Activated T-cell treated with anti-CD3 and anti-CD28 coated beads, Interleukin-2, amount 50 U/mL, for 72 hours (primary cell): Measurements from ENCODE around the gene INPP5B. TPM values are rescaled to one million over a fixed set of nuclear protein-coding genes. Genes with fewer than 3 reads are reported as not detected.
A peak's percentile ranks its signal among the peaks of the same experiment; 100 is the strongest.

Experiments used
- ATAC-seq, 2 donors: fragments of 150-1000 bp; cut with Tn5 transposase; replicated peaks in 1 of 2; 2 replicates each; pipeline ENCODE4 v1.10.0; 2021; ENCODE audit warnings: moderate library complexity in 2 of 2, mild to moderate bottlenecking in 1 of 2
- DNase-seq, 2 donors: peaks; one replicate each; pipeline ENCODE4 v3.0.0; 2021 to 2022; ENCODE audit warnings: mixed read lengths in 1 of 2
- H3K27ac Mint-ChIP-seq: one replicate; pipeline ENCODE4 v1.8.0; 2022; ENCODE audit warnings: mild to moderate bottlenecking, moderate library complexity, mixed read lengths
- H3K27me3 Mint-ChIP-seq: one replicate; pipeline ENCODE4 v1.8.0; 2022; ENCODE audit warnings: low read depth, mixed read lengths
- H3K36me3 Mint-ChIP-seq, 2 donors: one replicate each; pipeline ENCODE4 v1.8.0; 2022; ENCODE audit warnings: mixed read lengths in 2 of 2, mild to moderate bottlenecking in 1 of 2; ENCODE audit not compliant: insufficient read depth in 2 of 2
- H3K4me1 Mint-ChIP-seq: one replicate; pipeline ENCODE4 v1.8.0; 2022; ENCODE audit warnings: low read depth, mixed read lengths
- H3K4me3 Mint-ChIP-seq, 2 donors: one replicate each; pipeline ENCODE4 v1.8.0; 2022; ENCODE audit warnings: mild to moderate bottlenecking in 2 of 2, mixed read lengths in 2 of 2, moderate library complexity in 2 of 2
- H3K9me3 Mint-ChIP-seq, 2 donors: one replicate each; pipeline ENCODE4 v1.8.0; 2022; ENCODE audit warnings: mixed read lengths in 2 of 2
- total RNA-seq, 2 donors: library from RNA; stranded (reverse); gene quantifications; one replicate each; pipeline ENCODE4 v1.2.3, GENCODE V29; 2022

Gene INPP5B
- total RNA-seq, 2 donors from 2014 or later: 44.7 to 53.6 TPM

GRCh38 chr1:37955685-37956084 lies 8.8 kb upstream of the INPP5B start:
- Mint-ChIP-seq H3K36me3 (peaks cover 5 to 11% of the 10 kb centered on the region in 2 donors), H3K27ac (no peak overlapping the region), H3K4me1 (peaks cover 14% of the 10 kb centered on the region)

DNA sequence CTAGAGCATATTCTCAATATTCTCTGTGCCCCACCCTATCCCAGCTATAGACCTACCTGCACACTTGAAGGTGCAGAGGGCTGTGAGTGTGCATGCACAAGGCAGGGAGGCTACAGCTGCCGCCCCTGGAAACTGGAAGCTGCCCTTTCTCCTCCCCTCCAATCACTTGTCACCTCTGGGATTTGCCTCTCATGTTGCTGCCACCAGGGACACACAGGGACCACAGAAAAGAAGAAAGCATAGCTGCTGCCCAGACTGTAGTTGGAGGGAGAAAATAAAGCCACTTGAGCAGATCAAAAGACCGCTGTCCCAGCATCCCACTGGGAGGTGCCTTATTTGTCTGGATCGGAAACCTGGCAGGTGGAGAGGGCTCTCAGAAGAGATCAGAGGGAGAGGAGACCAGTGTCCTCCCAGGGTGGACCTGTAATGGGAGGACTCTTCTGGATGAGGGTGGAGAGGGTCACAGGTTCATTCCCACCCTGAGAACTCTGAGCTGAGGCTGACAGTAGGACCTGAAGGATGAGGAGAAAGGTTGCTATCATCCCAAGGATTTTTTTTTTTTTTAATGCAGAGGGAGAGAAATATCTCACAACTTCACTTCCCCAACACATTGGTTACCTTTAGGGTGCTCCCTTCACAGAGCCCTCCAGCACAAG lies 7.6 kb upstream of the INPP5B start:
- Mint-ChIP-seq H3K27ac (no peak overlapping the region), H3K9me3 (no peaks in the 10 kb centered on the region), H3K4me3 (no peak overlapping the region), H3K4me1 (peaks cover 17% of the 10 kb centered on the region), H3K27me3 (no peaks in the 10 kb centered on the region), H3K36me3 (peaks cover 2 to 6% of the 10 kb centered on the region in 2 donors)
- no peak for DNase-seq
- no peak for ATAC-seq

More at GRCh38 chr1:37955685-37956084, 8.8 kb upstream of the INPP5B start:
- no peaks in the 10 kb centered on the region for H3K27me3 Mint-ChIP-seq
- H3K9me3 Mint-ChIP-seq: no peaks in the 10 kb centered on the region
- no peak overlapping the region for H3K4me3 Mint-ChIP-seq
- DNase-seq: no peak
- no peak for ATAC-seq

GRCh38 chr1:37952738-37953137 lies 5.9 kb upstream of the INPP5B start:
- Mint-ChIP-seq H3K27me3 (no peaks in the 10 kb centered on the region), H3K4me1 (peaks cover 17% of the 10 kb centered on the region), H3K27ac (no peak overlapping the region), H3K36me3 (peaks cover 1 to 2% of the 10 kb centered on the region in 2 donors), H3K4me3 (no peak overlapping the region), H3K9me3 (no peaks in the 10 kb centered on the region)
- ATAC-seq (no peak), DNase-seq (no peak)

DNA sequence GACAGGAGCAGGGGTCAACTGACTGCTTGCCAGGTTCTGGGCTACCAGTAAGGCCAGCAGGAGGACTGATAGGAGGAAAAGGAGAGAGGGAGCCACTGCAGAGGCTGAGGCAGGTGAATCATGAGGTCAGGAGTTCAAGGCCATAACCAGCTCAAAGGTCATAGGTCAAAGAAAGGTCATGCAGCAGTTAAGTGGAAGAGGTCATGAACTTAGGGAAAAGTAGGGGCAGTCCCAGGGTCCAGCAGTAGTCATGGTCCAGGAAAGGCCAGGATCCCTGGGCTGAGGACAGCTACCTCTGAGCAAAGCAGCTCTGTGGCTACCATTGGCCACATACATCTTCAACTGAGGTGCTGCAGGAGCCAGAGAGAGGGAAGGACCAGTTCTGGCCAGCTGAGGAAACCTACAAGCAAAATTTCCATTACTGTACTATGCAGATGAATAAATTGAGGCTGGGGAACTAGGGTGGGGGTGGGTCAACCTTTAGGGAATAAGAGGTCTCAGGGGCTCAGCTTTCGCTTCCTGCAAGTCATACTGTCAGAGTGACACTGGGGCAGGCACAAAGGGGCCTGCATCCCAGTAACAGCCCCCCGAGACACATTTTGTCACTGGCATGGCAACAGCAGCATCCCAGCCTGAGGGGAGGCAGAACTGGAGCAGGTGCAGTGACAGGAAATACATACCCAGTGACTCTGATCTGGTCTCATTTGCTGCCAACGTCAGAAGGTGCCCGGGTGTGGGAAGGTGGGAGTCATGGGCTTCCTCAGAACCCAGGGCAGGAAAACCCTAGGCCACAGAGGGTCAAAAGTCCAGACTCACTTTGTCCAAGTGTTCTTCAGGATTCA lies 5.2 kb upstream of the INPP5B start:
- H3K4me3 Mint-ChIP-seq: no peak overlapping the region
- H3K9me3 Mint-ChIP-seq: no peaks in the 10 kb centered on the region
- no peak overlapping the region for H3K27ac Mint-ChIP-seq
- DNase-seq: no peak
- no peaks in the 10 kb centered on the region for H3K27me3 Mint-ChIP-seq
- peaks cover 1 to 2% of the 10 kb centered on the region in 2 donors for H3K36me3 Mint-ChIP-seq
- peaks cover 23% of the 10 kb centered on the region for H3K4me1 Mint-ChIP-seq
- peak; percentile 26 to 36 for ATAC-seq

DNA sequence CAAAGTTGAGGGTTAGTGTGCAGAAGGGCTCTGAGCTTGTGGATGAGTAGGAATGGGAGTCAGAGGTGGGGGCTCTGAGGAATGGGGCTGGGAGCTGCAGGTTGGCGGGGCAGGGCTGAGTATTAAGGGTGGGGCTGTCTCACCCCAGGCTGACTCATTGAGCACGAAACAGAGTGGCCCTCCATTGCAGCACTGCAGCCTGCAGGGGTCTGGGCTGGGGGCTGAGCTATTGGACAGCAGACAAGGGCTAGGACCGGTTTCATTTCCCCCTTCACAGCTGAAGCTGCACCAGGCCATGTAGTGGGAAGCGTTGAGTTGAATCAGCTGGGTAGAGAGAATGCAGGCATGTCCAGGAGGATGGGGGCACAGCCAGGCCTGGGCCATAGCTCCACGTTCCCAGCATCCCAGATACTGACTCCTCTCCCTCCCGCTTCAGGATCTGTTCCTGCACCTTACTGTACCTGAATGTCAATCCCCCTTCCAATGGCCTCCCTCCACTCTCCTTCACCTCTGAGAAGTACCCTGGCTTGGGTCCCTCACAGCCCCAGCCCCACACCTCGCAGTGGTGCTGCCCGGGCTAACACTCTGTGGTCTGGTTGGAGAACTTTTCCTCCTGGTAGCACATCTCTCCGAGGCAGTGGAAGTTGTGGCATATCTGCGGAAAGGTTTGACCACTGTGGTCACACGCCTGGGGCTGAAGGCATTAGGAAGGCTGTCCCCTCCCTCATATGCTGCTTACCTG lies 4.4 kb upstream of the INPP5B start:
- DNase-seq (no peak), ATAC-seq (no peak)
- Mint-ChIP-seq H3K4me3 (no peak overlapping the region), H3K27me3 (no peaks in the 10 kb centered on the region), H3K4me1 (peaks cover 31% of the 10 kb centered on the region), H3K36me3 (peaks cover 1 to 3% of the 10 kb centered on the region in 2 donors), H3K27ac (no peak overlapping the region), H3K9me3 (no peaks in the 10 kb centered on the region)

- peaks cover 0 to 2% of the 10 kb centered on the region in 2 donors for H3K36me3 Mint-ChIP-seq
- DNase-seq (no peak), ATAC-seq (no peak)
- H3K4me3 Mint-ChIP-seq: no peak overlapping the region
- H3K27ac Mint-ChIP-seq: no peak overlapping the region
- no peaks in the 10 kb centered on the region for H3K27me3 Mint-ChIP-seq
- no peaks in the 10 kb centered on the region for H3K9me3 Mint-ChIP-seq
- peaks cover 39% of the 10 kb centered on the region for H3K4me1 Mint-ChIP-seq
Observed at GRCh38 chr1:37949524-37950152, 2.8 kb upstream of the INPP5B start.

GRCh38 chr1:37948841-37949240 lies 2.0 kb upstream of the INPP5B start:
- H3K27me3 Mint-ChIP-seq: no peaks in the 10 kb centered on the region
- H3K36me3 Mint-ChIP-seq: peaks cover 0 to 2% of the 10 kb centered on the region in 2 donors
- no peak overlapping the region for H3K27ac Mint-ChIP-seq
- peaks cover 39% of the 10 kb centered on the region for H3K4me1 Mint-ChIP-seq
- H3K4me3 Mint-ChIP-seq: no peak overlapping the region
- ATAC-seq (no peak), DNase-seq (no peak)
- H3K9me3 Mint-ChIP-seq: no peaks in the 10 kb centered on the region

DNA sequence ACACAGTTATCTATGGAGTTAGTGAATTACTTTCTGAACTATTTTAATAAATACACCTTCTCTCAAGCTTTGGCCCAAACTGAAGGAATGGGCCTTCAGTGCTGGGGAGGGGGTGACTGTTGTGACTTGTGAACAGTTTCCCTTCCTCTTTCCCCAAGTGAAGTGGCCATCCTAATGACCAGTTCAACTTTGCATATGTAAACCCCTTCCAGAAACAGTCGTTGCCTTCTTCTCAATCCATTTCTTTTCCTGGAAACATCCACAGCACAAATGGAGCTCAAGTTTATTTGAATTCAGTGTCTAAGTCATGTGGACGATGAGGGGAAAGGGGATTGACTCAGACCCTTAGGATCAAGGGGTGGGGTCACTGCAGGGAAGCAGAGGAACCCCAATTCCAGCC lies 1.3 kb upstream of the INPP5B start:
- H3K27me3 Mint-ChIP-seq: no peaks in the 10 kb centered on the region
- no peaks in the 10 kb centered on the region for H3K9me3 Mint-ChIP-seq
- H3K4me1 Mint-ChIP-seq: peaks cover 39% of the 10 kb centered on the region
- no peak for DNase-seq
- no peak overlapping the region for H3K4me3 Mint-ChIP-seq
- ATAC-seq: no peak
- H3K27ac Mint-ChIP-seq: no peak overlapping the region
- peaks cover 0 to 3% of the 10 kb centered on the region in 2 donors for H3K36me3 Mint-ChIP-seq

- no peak for ATAC-seq
- peak in 1 of 2 donors; percentile 7 for DNase-seq
Observed at GRCh38 chr1:37947364-37947763, 511 bp upstream of the INPP5B start.

DNA sequence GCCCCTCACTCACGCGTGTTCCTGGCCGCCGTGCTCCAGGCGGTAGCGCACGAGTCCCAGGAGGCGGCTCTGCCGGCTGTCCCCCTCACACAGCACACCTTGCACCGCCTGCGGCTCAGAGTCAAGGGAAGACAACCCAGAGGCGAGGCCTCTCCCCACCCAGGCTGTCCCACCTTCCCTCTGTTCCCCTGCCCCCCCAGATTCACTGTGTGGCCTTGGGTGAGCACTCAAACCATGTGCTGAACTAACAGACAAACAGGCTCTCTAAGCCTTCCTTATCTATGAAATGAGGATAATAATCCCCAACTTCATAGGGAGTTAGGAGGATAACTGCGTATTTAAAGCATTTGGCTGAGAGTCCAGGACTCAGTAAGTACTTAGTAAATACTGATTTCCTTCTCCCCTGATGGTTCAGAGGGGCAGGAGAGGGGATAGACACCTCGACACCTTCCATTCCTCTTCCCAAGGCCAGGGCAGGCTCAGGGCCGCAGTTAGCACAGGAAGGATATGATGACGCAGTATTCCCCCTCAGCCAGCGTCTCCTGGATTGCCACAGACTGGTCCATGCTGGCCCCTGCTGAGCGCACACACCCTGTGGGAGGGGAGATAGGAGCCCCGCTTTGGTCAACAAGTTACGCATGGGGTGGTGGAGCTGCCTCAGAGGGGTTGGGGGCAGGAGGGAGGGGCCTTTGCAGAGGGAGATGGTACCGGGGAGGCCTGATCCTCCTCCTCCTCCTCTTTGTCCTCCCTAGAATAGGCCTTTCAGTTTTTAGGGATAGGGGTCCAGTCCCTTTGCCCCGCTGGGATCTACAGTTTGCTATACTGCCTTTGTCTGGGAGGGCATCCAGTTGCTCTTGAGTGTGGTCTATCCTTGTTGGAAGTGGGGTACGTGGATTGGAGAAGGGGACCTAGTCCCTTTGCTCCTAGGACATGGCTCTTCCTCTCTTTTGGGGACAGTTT lies 830 bp downstream of the INPP5B start:
- Mint-ChIP-seq H3K4me1 (peaks cover 29% of the 10 kb centered on the region), H3K36me3 (peaks cover 0 to 6% of the 10 kb centered on the region in 2 donors), H3K27me3 (no peaks in the 10 kb centered on the region), H3K4me3 (peak overlapping the region; percentile 83 to 97), H3K27ac (peak overlapping the region; percentile 82), H3K9me3 (no peaks in the 10 kb centered on the region)
- ATAC-seq: no peak
- DNase-seq: peak in 1 of 2 donors; percentile 4

More at GRCh38 chr1:37947364-37947763, 511 bp upstream of the INPP5B start:
- no peaks in the 10 kb centered on the region for H3K27me3 Mint-ChIP-seq
- H3K36me3 Mint-ChIP-seq: peaks cover 0 to 4% of the 10 kb centered on the region in 2 donors
- peak overlapping the region; percentile 82 for H3K27ac Mint-ChIP-seq
- peaks cover 39% of the 10 kb centered on the region for H3K4me1 Mint-ChIP-seq
- peak overlapping the region; percentile 83 to 97 for H3K4me3 Mint-ChIP-seq
- H3K9me3 Mint-ChIP-seq: no peaks in the 10 kb centered on the region

DNA sequence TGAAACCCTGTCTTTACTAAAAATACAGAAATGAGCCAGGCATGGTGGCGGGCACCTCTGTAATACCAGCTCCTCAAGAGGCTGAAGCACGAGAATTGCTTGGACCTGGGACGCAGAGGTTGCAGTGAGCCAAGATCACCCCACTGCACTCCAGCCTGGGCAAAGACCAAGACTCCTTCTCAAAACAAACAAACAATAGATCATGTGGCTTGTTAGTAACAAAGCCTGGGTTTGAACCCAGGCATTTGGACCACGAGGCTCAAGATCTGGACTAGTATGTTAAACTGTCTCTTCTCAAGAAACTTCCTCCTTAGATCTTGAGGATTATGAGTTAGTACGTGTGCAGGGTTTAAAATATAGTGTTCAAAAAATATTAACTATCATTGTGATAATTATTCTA lies 1.6 kb downstream of the INPP5B start:
- Mint-ChIP-seq H3K9me3 (no peaks in the 10 kb centered on the region), H3K4me3 (peak overlapping the region; percentile 83 to 97), H3K27me3 (no peaks in the 10 kb centered on the region), H3K36me3 (peaks cover 0 to 6% of the 10 kb centered on the region in 2 donors), H3K27ac (no peak overlapping the region), H3K4me1 (peaks cover 23% of the 10 kb centered on the region)
- DNase-seq: no peak
- ATAC-seq: no peak

DNA sequence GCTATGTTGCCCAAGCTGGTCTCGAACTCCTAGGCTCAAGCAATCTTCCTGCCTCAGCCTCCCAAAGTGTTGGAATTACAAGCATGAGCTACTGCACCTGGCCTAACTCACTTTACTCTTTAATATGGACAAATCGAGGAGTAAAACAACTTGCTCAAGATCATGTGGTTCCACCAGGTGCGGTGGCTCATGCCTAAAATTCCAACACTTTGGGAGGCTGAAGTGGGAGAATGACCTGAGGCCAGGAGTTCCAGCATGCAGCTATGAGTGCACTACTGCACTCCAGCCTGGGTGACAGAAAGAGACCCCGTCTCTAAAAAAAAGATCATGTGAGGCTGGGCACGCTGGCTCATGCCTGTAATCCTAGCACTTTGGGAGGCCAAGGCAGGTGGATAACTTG lies 2.0 kb downstream of the INPP5B start:
- ATAC-seq (no peak), DNase-seq (no peak)
- peaks cover 23% of the 10 kb centered on the region for H3K4me1 Mint-ChIP-seq
- H3K9me3 Mint-ChIP-seq: no peaks in the 10 kb centered on the region
- no peaks in the 10 kb centered on the region for H3K27me3 Mint-ChIP-seq
- no peak overlapping the region for H3K4me3 Mint-ChIP-seq
- H3K36me3 Mint-ChIP-seq: peaks cover 0 to 6% of the 10 kb centered on the region in 2 donors
- H3K27ac Mint-ChIP-seq: no peak overlapping the region
